ENCODE results near the gene RUFY2. TPM values are rescaled to one million over a fixed set of nuclear protein-coding genes. Genes with fewer than 3 reads are reported as not detected.

Gene RUFY2
- total and polyA plus RNA-seq, 2 experiments from 2014 or later: 10.3 to 17.3 TPM

DNA sequence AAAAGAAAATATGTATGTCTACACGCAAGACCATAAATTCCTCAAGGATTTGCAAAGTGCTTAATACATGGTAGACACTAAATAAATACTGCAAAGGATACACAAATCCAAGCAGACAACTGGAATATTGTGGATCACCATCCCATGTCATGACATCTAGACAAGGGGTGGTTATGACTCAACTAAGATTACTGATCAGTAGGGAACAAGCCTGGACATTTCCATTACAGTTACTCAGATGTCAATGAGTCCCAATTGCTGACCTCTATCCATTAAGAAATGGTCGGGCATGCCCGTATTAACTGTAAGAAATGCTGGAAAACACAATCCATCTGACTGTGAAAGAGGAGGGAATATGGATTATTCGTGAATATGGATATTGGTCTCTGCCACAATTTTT is 27.6 kb upstream of the RUFY2 start:
- TF ChIP-seq ZNF331 (CRISPR knock-in tag; IDR thresholded peaks at IDR 0.05; ENCODE audit: low read depth): no peak
- Histone ChIP-seq H3K79me2 (replicated peaks; ENCODE audit: insufficient read depth) (no peaks in the 10 kb centered on the region), H3K4me2 (no peak overlapping the region), H3K4me1 (ENCODE audit: insufficient read depth) (no peaks in the 10 kb centered on the region), H3K27me3 (ENCODE audit: insufficient read depth) (no peaks in the 10 kb centered on the region), H3K4me3 (no peak overlapping the region), H3F3A (replicated peaks; ENCODE audit: low read depth) (peaks cover 11% of the 10 kb centered on the region; the same call in 1 of the 2 replicates), H4K20me1 (replicated peaks; ENCODE audit: insufficient read depth) (peaks cover 5% of the 10 kb centered on the region), H2AFZ (no peak overlapping the region), H3K27ac (ENCODE audit: low read depth) (peak overlapping the region; percentile 63; the same call in 1 of the 2 replicates), H3K9me2 (ENCODE audit: insufficient read depth) (no peaks in the 10 kb centered on the region), H3K36me3 (ENCODE audit: insufficient read depth) (peaks cover 49% of the 10 kb centered on the region)
- ATAC-seq (no peak), DNase-seq (ENCODE audit: low spot score) (no peak)
- no peaks in the 10 kb centered on the region for H3K9me3 Mint-ChIP-seq
- no peak overlapping the region for H3K4me3 Mint-ChIP-seq
- no peak overlapping the region for H3K27ac Mint-ChIP-seq
- H3K4me1 Mint-ChIP-seq: peaks cover 4% of the 10 kb centered on the region; the same call in 1 of the 3 replicates
- H3K27me3 Mint-ChIP-seq (ENCODE audit: insufficient read depth, low read depth, poor library complexity): peaks cover 6% of the 10 kb centered on the region
- peaks cover 54% of the 10 kb centered on the region for H3K36me3 Mint-ChIP-seq (ENCODE audit: low read depth)

DNA sequence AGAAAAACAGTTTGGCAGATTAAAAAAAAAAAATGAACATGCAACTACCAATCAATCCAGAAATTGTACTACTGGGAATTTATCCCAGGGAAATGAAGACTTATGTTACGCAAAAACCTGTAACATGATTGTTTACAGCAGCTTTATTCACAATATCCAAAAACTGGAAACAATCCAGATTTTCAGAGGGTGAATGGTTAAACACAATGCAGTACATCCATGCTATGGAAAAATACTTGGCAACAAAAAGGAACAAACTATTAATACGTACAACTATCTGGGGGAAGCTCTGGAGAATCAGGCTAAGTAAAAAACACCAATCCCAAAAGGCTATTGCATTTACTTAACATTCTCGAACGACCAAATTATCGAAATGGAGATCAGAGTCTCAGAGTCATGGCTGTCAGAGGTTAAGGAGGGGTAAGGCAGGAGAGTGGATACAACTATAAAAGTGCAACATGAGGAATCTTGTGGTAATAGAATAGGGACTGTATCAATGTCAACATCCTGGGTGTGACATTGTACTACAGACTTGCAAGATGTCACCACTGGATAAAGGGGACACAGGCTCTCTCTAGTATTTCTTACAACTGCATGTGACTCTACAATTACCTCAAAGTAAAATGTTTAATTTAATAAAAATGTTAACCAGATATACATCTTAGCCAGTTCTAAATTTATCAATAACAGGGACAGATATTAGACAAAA is 21.5 kb upstream of the RUFY2 start:
- Histone ChIP-seq H3K4me1 (ENCODE audit: insufficient read depth) (no peaks in the 10 kb centered on the region), H3K4me2 (no peak overlapping the region), H4K20me1 (replicated peaks; ENCODE audit: insufficient read depth) (no peaks in the 10 kb centered on the region; the same call in 1 of the 2 replicates), H3F3A (replicated peaks; ENCODE audit: low read depth) (0 out of 2 replicates have a peak, but pooled peaks cover 4% of the 10 kb centered on the region), H3K79me2 (replicated peaks; ENCODE audit: insufficient read depth) (no peaks in the 10 kb centered on the region), H3K27me3 (ENCODE audit: insufficient read depth) (no peaks in the 10 kb centered on the region), H3K36me3 (ENCODE audit: insufficient read depth) (peaks cover 27% of the 10 kb centered on the region), H2AFZ (no peak overlapping the region), H3K4me3 (no peak overlapping the region), H3K27ac (ENCODE audit: low read depth) (no peak overlapping the region), H3K9me2 (ENCODE audit: insufficient read depth) (no peaks in the 10 kb centered on the region)
- peaks cover 6% of the 10 kb centered on the region for H3K27me3 Mint-ChIP-seq (ENCODE audit: insufficient read depth, low read depth, poor library complexity)
- H3K27ac Mint-ChIP-seq: no peak overlapping the region
- H3K9me3 Mint-ChIP-seq: no peaks in the 10 kb centered on the region; the same call in 2 of the 3 replicates
- TF ChIP-seq ZNF114 (CRISPR knock-in tag; IDR thresholded peaks at IDR 0.05): no peak
- no peak for TF ChIP-seq EZH2 (IDR thresholded peaks at IDR 0.05; ENCODE audit: low read depth, unreplicated experiment)
- TF ChIP-seq ZNF331 (CRISPR knock-in tag; IDR thresholded peaks at IDR 0.05; ENCODE audit: low read depth): no peak
- TF ChIP-seq, protein P1, sequence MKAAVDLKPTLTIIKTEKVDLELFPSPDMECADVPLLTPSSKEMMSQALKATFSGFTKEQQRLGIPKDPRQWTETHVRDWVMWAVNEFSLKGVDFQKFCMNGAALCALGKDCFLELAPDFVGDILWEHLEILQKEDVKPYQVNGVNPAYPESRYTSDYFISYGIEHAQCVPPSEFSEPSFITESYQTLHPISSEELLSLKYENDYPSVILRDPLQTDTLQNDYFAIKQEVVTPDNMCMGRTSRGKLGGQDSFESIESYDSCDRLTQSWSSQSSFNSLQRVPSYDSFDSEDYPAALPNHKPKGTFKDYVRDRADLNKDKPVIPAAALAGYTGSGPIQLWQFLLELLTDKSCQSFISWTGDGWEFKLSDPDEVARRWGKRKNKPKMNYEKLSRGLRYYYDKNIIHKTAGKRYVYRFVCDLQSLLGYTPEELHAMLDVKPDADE (IDR thresholded peaks at IDR 0.05): no peak
- TF ChIP-seq, protein P2, sequence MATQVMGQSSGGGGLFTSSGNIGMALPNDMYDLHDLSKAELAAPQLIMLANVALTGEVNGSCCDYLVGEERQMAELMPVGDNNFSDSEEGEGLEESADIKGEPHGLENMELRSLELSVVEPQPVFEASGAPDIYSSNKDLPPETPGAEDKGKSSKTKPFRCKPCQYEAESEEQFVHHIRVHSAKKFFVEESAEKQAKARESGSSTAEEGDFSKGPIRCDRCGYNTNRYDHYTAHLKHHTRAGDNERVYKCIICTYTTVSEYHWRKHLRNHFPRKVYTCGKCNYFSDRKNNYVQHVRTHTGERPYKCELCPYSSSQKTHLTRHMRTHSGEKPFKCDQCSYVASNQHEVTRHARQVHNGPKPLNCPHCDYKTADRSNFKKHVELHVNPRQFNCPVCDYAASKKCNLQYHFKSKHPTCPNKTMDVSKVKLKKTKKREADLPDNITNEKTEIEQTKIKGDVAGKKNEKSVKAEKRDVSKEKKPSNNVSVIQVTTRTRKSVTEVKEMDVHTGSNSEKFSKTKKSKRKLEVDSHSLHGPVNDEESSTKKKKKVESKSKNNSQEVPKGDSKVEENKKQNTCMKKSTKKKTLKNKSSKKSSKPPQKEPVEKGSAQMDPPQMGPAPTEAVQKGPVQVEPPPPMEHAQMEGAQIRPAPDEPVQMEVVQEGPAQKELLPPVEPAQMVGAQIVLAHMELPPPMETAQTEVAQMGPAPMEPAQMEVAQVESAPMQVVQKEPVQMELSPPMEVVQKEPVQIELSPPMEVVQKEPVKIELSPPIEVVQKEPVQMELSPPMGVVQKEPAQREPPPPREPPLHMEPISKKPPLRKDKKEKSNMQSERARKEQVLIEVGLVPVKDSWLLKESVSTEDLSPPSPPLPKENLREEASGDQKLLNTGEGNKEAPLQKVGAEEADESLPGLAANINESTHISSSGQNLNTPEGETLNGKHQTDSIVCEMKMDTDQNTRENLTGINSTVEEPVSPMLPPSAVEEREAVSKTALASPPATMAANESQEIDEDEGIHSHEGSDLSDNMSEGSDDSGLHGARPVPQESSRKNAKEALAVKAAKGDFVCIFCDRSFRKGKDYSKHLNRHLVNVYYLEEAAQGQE (IDR thresholded peaks at IDR 0.05; ENCODE audit: unreplicated experiment): no peak
- TF ChIP-seq, protein P3, sequence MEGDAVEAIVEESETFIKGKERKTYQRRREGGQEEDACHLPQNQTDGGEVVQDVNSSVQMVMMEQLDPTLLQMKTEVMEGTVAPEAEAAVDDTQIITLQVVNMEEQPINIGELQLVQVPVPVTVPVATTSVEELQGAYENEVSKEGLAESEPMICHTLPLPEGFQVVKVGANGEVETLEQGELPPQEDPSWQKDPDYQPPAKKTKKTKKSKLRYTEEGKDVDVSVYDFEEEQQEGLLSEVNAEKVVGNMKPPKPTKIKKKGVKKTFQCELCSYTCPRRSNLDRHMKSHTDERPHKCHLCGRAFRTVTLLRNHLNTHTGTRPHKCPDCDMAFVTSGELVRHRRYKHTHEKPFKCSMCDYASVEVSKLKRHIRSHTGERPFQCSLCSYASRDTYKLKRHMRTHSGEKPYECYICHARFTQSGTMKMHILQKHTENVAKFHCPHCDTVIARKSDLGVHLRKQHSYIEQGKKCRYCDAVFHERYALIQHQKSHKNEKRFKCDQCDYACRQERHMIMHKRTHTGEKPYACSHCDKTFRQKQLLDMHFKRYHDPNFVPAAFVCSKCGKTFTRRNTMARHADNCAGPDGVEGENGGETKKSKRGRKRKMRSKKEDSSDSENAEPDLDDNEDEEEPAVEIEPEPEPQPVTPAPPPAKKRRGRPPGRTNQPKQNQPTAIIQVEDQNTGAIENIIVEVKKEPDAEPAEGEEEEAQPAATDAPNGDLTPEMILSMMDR (conservative IDR thresholded peaks at IDR 0.05; ENCODE audit: low read depth in 2 of 2): no peak
- no peak for TF ChIP-seq JUNB (IDR thresholded peaks at IDR 0.05; ENCODE audit: unreplicated experiment)
- TF ChIP-seq POLR2AphosphoS5 (IDR thresholded peaks at IDR 0.05; ENCODE audit: low read depth): no peak
- peaks cover 4% of the 10 kb centered on the region; the same call in 1 of the 3 replicates for H3K4me1 Mint-ChIP-seq
- peaks cover 53% of the 10 kb centered on the region for H3K36me3 Mint-ChIP-seq (ENCODE audit: low read depth)
- DNase-seq (ENCODE audit: low spot score): no peak
- no peak for ATAC-seq
- H3K4me3 Mint-ChIP-seq: no peak overlapping the region

Data from GM23338 (cell line).